ENCODE results near the gene ANKRD28.

The ANKRD28 gene

GRCh38 chr3:15728766-15729165 is 69.0 kb downstream of the ANKRD28 start:
- no peak for FAIRE-seq
- no peak for DNase-seq (ENCODE audit: low spot score)

GRCh38 chr3:15726881-15727280 is 70.9 kb downstream of the ANKRD28 start:
- FAIRE-seq: no peak
- DNase-seq (ENCODE audit: low spot score): no peak

GRCh38 chr3:15726043-15726442 is 71.7 kb downstream of the ANKRD28 start:
- FAIRE-seq (no peak), DNase-seq (ENCODE audit: low spot score) (no peak)

- DNase-seq (ENCODE audit: low spot score) (no peak), FAIRE-seq (no peak)
Observed at GRCh38 chr3:15724446-15724845, 73.3 kb downstream of the ANKRD28 start.

- no peak for DNase-seq (ENCODE audit: low spot score)
- no peak for FAIRE-seq
Observed at GRCh38 chr3:15723624-15723884, 74.2 kb downstream of the ANKRD28 start.

- FAIRE-seq (no peak), DNase-seq (ENCODE audit: low spot score) (no peak)
Observed at GRCh38 chr3:15722877-15723623, 74.7 kb downstream of the ANKRD28 start.

- FAIRE-seq (no peak), DNase-seq (ENCODE audit: low spot score) (no peak)
Observed at GRCh38 chr3:15716178-15716577, 81.6 kb downstream of the ANKRD28 start.

- FAIRE-seq: no peak
- no peak for DNase-seq (ENCODE audit: low spot score)
Observed at GRCh38 chr3:15714448-15714847, 83.3 kb downstream of the ANKRD28 start.

GRCh38 chr3:15713364-15713763 is 84.4 kb downstream of the ANKRD28 start:
- FAIRE-seq (no peak), DNase-seq (ENCODE audit: low spot score) (no peak)

- DNase-seq (ENCODE audit: low spot score) (no peak), FAIRE-seq (no peak)
Observed at GRCh38 chr3:15711281-15711680, 86.5 kb downstream of the ANKRD28 start.

GRCh38 chr3:15708882-15709677 is 88.7 kb downstream of the ANKRD28 start:
- DNase-seq (ENCODE audit: low spot score): no peak
- FAIRE-seq: no peak

GRCh38 chr3:15707779-15708178 is 90.0 kb downstream of the ANKRD28 start:
- DNase-seq (ENCODE audit: low spot score): no peak
- FAIRE-seq: no peak

- FAIRE-seq: no peak
- DNase-seq (ENCODE audit: low spot score): no peak
Observed at GRCh38 chr3:15703346-15703745, 94.4 kb downstream of the ANKRD28 start.

GRCh38 chr3:15694628-15695027 is 103.2 kb downstream of the ANKRD28 start:
- DNase-seq (ENCODE audit: low spot score) (no peak), FAIRE-seq (no peak)

GRCh38 chr3:15693355-15693754 is 104.4 kb downstream of the ANKRD28 start:
- DNase-seq (ENCODE audit: low spot score) (no peak), FAIRE-seq (no peak)

- FAIRE-seq (no peak), DNase-seq (ENCODE audit: low spot score) (no peak)
Observed at GRCh38 chr3:15690748-15691147, 107.0 kb downstream of the ANKRD28 start.

GRCh38 chr3:15690230-15690629 is 107.5 kb downstream of the ANKRD28 start:
- DNase-seq (ENCODE audit: low spot score): no peak
- no peak for FAIRE-seq

GRCh38 chr3:15685927-15686326 is 111.9 kb downstream of the ANKRD28 start:
- no peak for DNase-seq (ENCODE audit: low spot score)
- FAIRE-seq: no peak

GRCh38 chr3:15683253-15683652 is 114.5 kb downstream of the ANKRD28 start:
- DNase-seq (ENCODE audit: low spot score) (no peak), FAIRE-seq (no peak)

GRCh38 chr3:15682561-15683185 is 115.1 kb downstream of the ANKRD28 start:
- no peak for DNase-seq (ENCODE audit: low spot score)
- no peak for FAIRE-seq

GRCh38 chr3:15681668-15682067 is 116.1 kb downstream of the ANKRD28 start:
- DNase-seq (ENCODE audit: low spot score) (no peak), FAIRE-seq (no peak)

GRCh38 chr3:15679306-15679705 is 118.5 kb downstream of the ANKRD28 start:
- DNase-seq (ENCODE audit: low spot score) (no peak), FAIRE-seq (no peak)

- DNase-seq (ENCODE audit: low spot score) (no peak), FAIRE-seq (no peak)
Observed at GRCh38 chr3:15676259-15676658, 121.5 kb downstream of the ANKRD28 start.

Data from urothelium cell line (cell line).